ACC112 (cell line): ENCODE results near the gene TRIM31.
"Not testable (repeated sequence)": the region's sequence is repeated elsewhere in the genome, so short reads cannot be mapped to it uniquely, and the experiment has no call there.

Experiments
- H2AFZ ChIP-seq: fragments of 200-600 bp; sonication (generic); one replicate; pipeline ENCODE4 v1.6.0; 2017; ENCODE audit warnings: antibody characterized with exemption, low read length; ENCODE audit not compliant: unreplicated experiment
- H3K27ac ChIP-seq: fragments of 200-600 bp; sonication (generic); 2 replicates; pipeline ENCODE4 v1.5.1; 2014; ENCODE audit warnings: low read depth, mild to moderate bottlenecking, antibody characterized with exemption, low read length, moderate library complexity
- H3K27me3 ChIP-seq: fragments of 200-600 bp; sonication (generic); 2 replicates; pipeline ENCODE4 v1.6.1; 2014; ENCODE audit warnings: mild to moderate bottlenecking, antibody characterized with exemption, low read length, moderate library complexity, mixed read lengths; ENCODE audit not compliant: insufficient read depth
- H3K36me3 ChIP-seq: fragments of 200-600 bp; sonication (generic); 2 replicates; pipeline ENCODE4 v1.6.1; 2016; ENCODE audit warnings: mild to moderate bottlenecking, antibody characterized with exemption, low read length, moderate library complexity, mixed read lengths; ENCODE audit not compliant: insufficient read depth
- H3K4me1 ChIP-seq: fragments of 200-600 bp; sonication (generic); one replicate; pipeline ENCODE4 v1.6.1; 2016; ENCODE audit warnings: low read length, mixed read lengths; ENCODE audit not compliant: insufficient read depth, unreplicated experiment, control insufficient read depth
- H3K4me3 ChIP-seq: fragments of 200-600 bp; sonication (generic); 2 replicates; pipeline ENCODE4 v1.5.1; 2014; ENCODE audit warnings: mild to moderate bottlenecking, low read depth, low read length
- H3K79me2 ChIP-seq: fragments of 200-600 bp; sonication (generic); one replicate; pipeline ENCODE4 v1.6.0; 2016; ENCODE audit warnings: low read length; ENCODE audit not compliant: control insufficient read depth, unreplicated experiment, insufficient read depth

The TRIM31 gene

GRCh38 chr6:30130887-30131862, 18.3 kb upstream of the TRIM31 start:
- Histone ChIP-seq H3K27me3 (peaks cover 84% of the 10 kb centered on the region), H3K4me3 (peak overlapping the region; percentile 58; the same call in 1 of the 2 replicates)

DNA sequence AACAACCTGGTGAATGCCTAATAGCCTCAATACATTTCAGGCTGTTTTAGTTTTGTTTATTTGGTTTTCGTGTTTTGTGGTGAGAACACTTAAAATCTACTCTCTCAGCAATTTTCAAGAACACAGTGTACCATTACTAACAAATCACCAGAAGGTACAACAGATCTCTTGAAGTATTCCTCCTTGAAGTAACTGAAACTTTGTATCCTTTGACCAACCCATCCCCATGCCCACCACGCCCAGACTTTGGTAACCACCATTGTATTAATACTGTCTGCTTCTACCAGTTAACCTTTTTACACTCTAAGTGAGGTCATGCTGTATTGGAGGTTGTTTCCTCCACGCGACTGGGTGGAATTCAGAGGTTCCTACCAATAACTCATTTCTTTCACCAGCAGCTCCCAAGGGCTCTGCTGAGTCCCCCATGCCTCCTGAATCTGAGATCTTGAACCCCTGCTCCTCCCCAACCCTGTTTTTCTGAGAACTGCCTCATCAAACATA, 17.3 kb upstream of the TRIM31 start:
- Histone ChIP-seq H3K4me3 (peak overlapping the region; percentile 58; the same call in 1 of the 2 replicates), H2AFZ (peak overlapping the region; percentile 9), H3K79me2 (no peaks in the 10 kb centered on the region), H3K36me3 (no peaks in the 10 kb centered on the region), H3K27ac (no peak overlapping the region), H3K27me3 (peaks cover 75% of the 10 kb centered on the region), H3K4me1 (peaks cover 10% of the 10 kb centered on the region)

More at GRCh38 chr6:30130887-30131862, 18.3 kb upstream of the TRIM31 start:
- H3K4me1 ChIP-seq, result peaks cover 10% of the 10 kb centered on the region
- H2AFZ ChIP-seq, result peak overlapping the region; percentile 9
- H3K36me3 ChIP-seq, result no peaks in the 10 kb centered on the region
- no peak overlapping the region for H3K27ac ChIP-seq
- no peaks in the 10 kb centered on the region for H3K79me2 ChIP-seq

GRCh38 chr6:30129265-30130178, 16.6 kb upstream of the TRIM31 start:
- H2AFZ ChIP-seq, result no peak overlapping the region
- peaks cover 70% of the 10 kb centered on the region for H3K27me3 ChIP-seq
- no peak overlapping the region for H3K27ac ChIP-seq
- no peak overlapping the region for H3K4me3 ChIP-seq
- H3K79me2 ChIP-seq, result no peaks in the 10 kb centered on the region
- H3K36me3 ChIP-seq, result no peaks in the 10 kb centered on the region
- H3K4me1 ChIP-seq, result peaks cover 10% of the 10 kb centered on the region

- Histone ChIP-seq H3K27ac (no peak overlapping the region), H3K36me3 (no peaks in the 10 kb centered on the region), H2AFZ (no peak overlapping the region), H3K4me3 (peak overlapping the region; percentile 27; the same call in 1 of the 2 replicates), H3K4me1 (peaks cover 14% of the 10 kb centered on the region), H3K79me2 (no peaks in the 10 kb centered on the region), H3K27me3 (peaks cover 57% of the 10 kb centered on the region)
Measured at GRCh38 chr6:30127238-30128093, 14.6 kb upstream of the TRIM31 start.

DNA sequence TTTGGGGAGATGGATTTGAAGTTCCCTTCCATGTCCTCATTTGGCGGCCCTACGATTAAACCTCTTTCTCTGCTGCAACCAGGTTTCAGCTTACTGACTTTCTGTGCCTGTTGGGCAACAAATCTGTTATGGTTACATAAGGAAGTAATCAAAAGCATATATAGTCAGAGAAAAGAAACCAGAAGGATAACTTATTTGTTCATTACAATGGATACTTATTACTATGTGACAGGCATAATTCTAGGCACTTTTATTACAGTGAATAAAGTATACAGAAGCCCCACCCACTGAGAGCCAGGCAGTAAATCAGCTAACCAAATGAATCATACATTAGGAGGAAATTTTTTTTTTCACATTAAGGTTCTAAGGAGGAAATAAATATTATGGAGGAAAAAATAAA, 9.6 kb upstream of the TRIM31 start:
- H2AFZ ChIP-seq, result no peak overlapping the region
- H3K4me3 ChIP-seq, result no peak overlapping the region
- H3K79me2 ChIP-seq, result no peaks in the 10 kb centered on the region
- H3K4me1 ChIP-seq, result peaks cover 7% of the 10 kb centered on the region
- H3K36me3 ChIP-seq, result no peaks in the 10 kb centered on the region
- H3K27me3 ChIP-seq, result peaks cover 10% of the 10 kb centered on the region
- H3K27ac ChIP-seq, result no peak overlapping the region

DNA sequence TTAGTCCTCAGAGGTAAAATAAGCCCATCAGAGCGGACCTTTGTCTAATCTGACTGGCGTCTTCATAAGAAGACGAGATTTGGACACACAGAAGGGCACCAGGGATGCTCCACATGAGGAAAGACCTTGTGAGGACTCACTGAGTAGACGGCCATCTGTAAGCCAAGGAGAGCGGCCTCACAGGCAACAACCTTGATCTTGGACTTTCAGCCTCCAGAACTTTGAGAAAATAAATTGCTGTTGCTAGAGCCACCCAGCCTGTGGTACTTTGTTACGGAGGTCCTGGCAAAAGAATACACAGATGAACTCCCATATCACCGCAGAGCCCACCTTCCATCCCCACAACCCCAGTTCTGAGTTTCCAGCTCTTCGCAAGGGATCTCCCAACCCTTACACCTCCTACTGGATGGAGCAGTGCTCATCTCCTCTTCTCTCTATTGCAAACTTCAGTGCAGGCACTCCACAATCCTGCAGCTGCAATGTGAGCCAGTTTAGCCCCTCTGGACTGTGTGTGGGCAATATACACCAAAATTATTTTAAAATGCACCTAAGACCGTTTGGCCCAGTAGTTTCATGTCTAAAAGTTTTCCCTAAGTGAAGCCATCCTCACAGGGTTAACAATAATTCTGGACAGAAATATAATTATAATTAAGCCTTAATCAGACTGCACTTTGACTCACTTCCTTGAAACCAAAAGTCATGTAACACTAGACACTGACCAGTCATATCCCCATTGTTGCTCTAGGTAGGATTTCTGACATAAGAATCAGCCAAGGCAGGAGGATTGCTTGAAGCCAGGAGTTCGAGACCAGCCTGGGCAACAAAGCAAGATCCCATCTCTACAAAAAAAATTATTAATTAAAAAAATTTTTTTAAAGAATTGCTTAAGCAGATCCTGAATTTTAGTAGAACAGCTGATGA, 8.8 kb upstream of the TRIM31 start:
- no peak overlapping the region for H3K4me3 ChIP-seq
- H3K27ac ChIP-seq, result no peak overlapping the region
- no peaks in the 10 kb centered on the region for H3K79me2 ChIP-seq
- peaks cover 3% of the 10 kb centered on the region; the same call in 1 of the 2 replicates for H3K27me3 ChIP-seq
- no peaks in the 10 kb centered on the region for H3K36me3 ChIP-seq
- H2AFZ ChIP-seq, result no peak overlapping the region
- peaks cover 7% of the 10 kb centered on the region for H3K4me1 ChIP-seq

DNA sequence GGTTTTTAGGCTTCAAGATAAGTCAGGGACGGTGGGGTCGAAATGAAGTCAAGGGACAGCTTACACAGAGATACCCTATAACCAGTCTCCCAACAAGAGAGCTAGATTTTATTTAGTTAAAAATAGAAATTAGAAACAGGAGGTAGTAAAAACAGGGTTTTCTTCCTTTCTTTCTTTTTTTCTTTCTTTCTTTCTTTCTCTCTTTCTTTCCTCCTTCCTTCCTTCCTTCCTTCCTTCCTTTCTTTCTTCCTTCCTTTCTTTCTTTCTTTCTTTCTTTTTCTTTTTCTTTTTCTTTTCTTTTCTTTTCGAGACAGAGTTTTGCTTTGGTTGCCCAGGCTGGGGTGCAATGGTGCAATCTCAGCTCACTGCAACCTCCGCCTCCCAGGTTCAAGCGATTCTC, 5.8 kb upstream of the TRIM31 start:
- not testable (repeated sequence) for H3K36me3 ChIP-seq, H3K4me1 ChIP-seq, H3K27me3 ChIP-seq, H3K79me2 ChIP-seq, H3K27ac ChIP-seq, H2AFZ ChIP-seq, H3K4me3 ChIP-seq

GRCh38 chr6:30116724-30117123, 3.8 kb upstream of the TRIM31 start:
- Histone ChIP-seq H3K4me3 (no peak overlapping the region), H3K4me1 (peaks cover 4% of the 10 kb centered on the region), H3K27me3 (peaks cover 27% of the 10 kb centered on the region), H3K79me2 (no peaks in the 10 kb centered on the region), H2AFZ (no peak overlapping the region), H3K36me3 (no peaks in the 10 kb centered on the region), H3K27ac (no peak overlapping the region)

DNA sequence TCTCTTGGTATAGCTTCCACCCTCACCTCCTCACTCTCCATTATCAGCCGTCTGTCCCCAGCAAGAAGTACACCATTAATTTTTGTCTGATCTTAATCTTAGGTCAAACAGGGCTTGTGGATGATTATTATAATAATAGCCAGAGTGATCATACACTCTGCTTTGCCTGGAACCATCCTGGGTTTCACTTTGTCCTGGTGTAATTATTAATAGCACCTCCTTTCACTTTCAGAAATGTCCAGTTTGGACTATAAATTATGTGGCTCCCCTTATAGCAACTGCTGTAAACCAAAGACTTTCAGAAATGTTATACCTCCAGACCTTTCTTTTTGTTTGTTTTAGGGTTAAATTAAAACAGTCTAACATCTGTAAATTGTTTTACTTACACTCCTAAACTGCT, 951 bp upstream of the TRIM31 start:
- Histone ChIP-seq H3K4me3 (no peak overlapping the region), H3K4me1 (peaks cover 4% of the 10 kb centered on the region), H3K79me2 (no peaks in the 10 kb centered on the region), H3K36me3 (no peaks in the 10 kb centered on the region), H2AFZ (no peak overlapping the region), H3K27ac (no peak overlapping the region), H3K27me3 (peaks cover 44% of the 10 kb centered on the region)
